GM19397 (cell line): ENCODE measurements around the gene CLEC1B.
"Not testable (repeated sequence)": the region's sequence is repeated elsewhere in the genome, so short reads cannot be mapped to it uniquely, and the experiment has no call there.

Source experiments
- ATAC-seq: cut with Tn5 transposase; IDR thresholded peaks from one replicate; pipeline ENCODE4 v1.9.1; 2021; ENCODE audit warnings: mild to moderate bottlenecking, moderate library complexity; ENCODE audit not compliant: unreplicated experiment

Gene CLEC1B

DNA sequence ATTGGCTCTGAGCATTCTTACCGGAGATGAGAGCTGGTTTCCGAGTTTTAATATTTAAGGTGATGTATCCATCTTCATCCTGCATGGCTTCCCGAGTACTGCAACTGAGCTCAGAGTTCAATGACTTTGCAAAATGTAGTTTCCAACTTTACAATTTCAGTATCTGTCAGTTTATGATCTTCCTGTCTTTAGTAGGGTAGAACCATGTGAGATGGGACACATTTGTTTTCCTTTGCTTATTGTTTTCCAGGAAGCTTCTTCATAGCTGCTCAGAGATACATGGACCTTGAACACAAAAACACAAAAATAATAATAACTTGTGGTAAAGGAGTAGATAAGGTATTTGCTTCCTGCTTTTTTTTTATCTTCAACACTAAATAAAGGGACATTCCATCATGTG, at the start of gene CLEC1B:
Gene CLEC1B, minus strand, starts transcription at position 106 of the 400 bp plus-strand sequence. Its CDS starts 21 bp downstream, at position 85.
- ATAC-seq: no peak

DNA sequence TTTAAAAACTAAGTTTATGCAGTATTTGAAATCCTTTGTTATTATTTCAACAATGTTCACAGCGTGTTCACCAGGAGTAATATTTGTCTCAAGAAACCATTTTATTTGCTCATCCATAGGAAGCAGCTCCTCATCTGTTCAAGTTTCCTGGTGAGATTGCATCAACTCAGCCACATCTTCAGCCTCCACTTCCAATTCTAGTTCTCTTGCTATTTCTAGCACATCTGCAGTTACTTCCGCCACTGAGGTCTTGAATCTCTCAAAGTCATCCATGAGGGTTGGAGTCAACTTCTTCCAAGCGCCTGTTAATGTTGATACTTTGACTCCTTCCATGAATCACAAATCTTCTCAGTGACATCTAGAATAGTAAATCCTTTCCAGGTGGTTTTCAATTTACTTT, 49.6 kb upstream of the CLEC1B start:
- no peak for ATAC-seq

DNA sequence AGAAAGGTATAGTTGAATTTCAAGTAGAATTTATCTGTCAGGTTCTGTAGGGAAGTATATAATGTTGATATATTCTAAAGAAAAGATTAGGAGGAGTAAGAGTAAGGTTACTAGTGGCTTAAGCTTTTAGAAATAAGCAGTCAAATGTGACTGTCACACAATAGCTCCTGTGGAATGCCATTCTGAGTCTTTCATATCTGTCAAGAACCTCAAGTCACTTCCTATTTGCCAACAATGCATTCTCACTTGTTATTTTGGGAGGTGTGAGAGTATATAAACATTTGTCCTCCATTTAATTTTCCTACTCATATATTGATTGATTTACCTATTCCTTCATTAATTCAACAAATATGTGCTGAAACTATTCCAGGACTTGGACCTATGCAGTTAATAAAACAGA, 43.2 kb upstream of the CLEC1B start:
- no peak for ATAC-seq

GRCh38 chr12:10033783-10034545, 35.0 kb upstream of the CLEC1B start:
- no peak for ATAC-seq

DNA sequence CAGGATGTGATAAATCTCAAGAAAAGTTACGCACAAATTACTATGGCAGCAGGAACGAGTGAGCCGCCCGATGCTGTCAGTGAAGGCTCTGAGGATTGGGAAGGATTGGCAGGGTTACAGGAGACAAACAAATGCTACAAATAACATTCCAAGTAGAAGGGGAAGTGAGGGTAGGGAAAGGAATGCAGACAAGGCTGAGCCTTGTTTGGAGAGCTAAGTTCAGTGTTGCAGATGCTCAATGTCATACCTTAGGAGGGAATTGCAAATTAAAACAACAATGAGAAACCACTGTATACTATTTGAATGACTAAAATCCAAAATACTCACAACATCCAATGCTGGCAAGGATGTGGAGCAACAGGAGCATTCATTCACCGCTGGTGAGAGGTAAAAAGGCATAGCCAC, 32.9 kb upstream of the CLEC1B start:
- ATAC-seq: no peak

- no peak for ATAC-seq
Measured at GRCh38 chr12:10031321-10031720, 32.4 kb upstream of the CLEC1B start.

- no peak for ATAC-seq
Measured at GRCh38 chr12:10030446-10030845, 31.5 kb upstream of the CLEC1B start, which contains the start of gene CLEC9A. Gene CLEC9A, plus strand, starts transcription at chr12:10030682. Its CDS starts 22,006 bp downstream, at chr12:10052688.

DNA sequence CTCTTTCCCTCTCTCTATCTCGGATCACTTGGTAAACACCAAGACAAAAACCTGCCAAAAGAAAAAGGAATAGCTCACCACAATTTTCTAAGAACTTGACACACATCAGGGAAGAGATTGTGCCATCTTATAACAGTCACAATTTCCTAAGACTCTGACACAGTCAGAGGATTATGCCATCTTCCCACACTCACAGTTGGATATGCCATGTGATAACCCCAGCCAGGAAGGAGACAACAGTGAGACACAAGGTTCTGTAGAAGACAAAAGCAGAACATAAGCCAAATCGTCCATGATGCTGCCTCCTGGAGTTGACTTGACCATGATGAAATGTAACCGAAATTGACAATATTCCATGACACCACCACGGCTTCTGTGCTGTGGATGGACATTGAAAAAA, 28.8 kb upstream of the CLEC1B start:
- ATAC-seq: no peak

DNA sequence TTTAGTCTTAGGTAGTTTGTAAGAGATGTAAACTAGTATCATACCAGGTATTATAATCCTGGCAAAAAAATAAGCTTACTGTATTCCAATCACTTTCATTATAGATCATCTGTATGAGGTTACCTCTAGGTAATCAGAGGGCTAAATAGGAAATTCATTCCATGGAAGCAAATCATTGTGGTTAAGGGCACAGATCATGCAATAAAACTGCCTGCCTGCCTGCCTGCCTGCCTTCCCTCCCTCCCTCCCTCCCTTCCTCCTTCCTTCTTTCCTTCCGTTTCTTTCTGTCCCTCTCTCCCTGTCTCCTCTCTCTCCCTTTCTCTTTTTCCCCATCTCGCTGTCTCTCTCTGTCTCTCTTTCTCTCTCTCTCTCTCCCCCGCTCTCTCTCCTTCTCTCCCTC, 28.4 kb upstream of the CLEC1B start:
- no peak for ATAC-seq

DNA sequence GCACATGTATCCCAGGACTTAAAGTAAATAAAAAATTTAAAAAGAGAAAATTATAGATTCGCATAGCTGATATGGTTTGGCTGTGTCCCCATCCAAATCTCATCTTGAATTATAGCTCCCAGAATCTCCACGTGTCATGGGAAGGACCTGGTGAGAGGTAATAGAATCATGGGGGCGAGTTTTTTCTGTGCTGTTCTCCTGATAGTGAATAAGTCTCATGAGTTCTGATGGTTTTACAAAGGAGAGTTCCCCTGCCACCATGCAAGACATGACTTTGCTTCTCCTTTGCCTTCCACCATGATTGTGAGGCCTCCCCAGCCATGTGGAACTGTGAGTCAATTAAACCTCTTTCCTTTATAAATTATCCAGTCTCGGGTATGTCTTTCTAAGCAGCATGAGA, 27.7 kb upstream of the CLEC1B start:
- not testable (repeated sequence) for ATAC-seq

DNA sequence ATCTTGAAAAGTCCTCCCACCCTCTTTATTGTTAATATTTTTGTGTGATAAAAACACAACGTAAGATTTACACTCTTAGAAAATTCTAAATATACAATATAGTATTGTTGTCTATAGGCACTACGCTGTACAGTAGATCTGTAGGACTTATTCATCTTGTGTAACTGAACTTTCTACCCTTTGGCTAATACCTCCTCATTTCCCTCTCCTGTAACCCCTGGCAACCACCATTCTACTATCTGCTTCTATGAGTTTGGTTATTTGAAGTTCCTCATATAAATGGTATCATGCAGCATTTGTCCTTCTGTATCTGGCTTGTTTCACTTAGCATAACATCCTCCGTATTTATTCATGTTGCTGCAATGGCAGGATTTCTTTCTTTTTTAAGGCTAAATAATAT, 26.3 kb upstream of the CLEC1B start:
- no peak for ATAC-seq

DNA sequence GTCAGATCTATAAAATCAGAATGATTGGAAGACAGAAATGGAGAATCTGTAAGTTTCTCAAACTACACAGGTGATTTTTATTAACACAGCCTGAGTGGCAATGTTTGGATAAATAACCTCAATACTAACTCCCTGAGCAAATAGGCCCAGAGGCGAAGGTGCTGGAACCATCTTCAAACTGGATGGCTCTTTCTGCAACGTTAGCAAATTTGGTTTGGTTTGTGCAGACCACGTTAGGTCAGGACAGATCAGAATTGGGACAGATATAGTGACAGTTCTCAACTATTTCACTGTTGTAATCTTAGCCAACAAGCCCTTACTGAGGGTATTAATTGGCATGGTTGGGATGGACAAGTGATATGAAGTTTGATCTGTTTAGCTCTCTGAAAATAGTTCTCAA, 22.4 kb upstream of the CLEC1B start:
- ATAC-seq: no peak

- no peak for ATAC-seq
Measured at GRCh38 chr12:10018386-10018785, 19.5 kb upstream of the CLEC1B start.

GRCh38 chr12:10016881-10017280, 18.0 kb upstream of the CLEC1B start:
- ATAC-seq: no peak

DNA sequence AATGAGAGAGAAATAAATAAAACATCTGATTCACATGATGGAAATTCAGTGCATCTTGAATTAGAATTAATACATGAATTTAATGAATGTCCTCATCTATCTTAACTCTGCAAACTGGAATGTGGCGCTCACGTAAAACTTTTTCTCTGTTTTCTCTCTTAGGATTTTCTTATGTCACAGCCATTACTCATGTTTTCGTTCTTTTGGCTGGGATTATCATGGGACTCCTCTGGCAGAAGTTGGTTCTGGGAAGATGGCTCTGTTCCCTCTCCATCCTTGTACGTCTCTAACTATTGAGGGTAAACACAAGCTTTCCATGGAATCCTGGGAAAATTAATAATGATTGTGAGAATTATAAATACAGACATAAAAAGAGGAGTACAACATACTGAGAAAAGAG, 16.5 kb upstream of the CLEC1B start:
- no peak for ATAC-seq

- no peak for ATAC-seq
Measured at GRCh38 chr12:10012630-10013330, 13.9 kb upstream of the CLEC1B start.

GRCh38 chr12:10001171-10001776, 2.4 kb upstream of the CLEC1B start:
- ATAC-seq: no peak

GRCh38 chr12:9992296-9992695, 6.6 kb downstream of the CLEC1B start:
- ATAC-seq: no peak

DNA sequence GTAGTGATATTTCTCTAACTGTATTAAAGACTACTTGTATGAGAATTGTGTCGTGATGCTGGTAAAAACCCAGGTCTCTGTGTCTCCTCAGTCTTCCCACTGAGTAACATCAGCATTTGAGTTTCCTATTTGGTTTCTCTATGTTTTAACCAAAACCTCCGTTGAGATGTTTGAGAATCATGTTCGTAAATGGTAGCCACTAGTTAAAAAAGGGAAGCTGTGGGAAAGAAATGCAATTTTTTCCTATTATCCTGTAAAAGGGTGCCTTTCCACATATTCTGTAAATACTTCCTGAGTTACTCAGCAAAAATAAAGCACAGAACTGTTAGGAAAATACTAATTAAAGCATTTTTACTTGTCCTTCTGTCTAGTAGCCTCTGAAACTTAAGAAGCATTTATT, 7.0 kb downstream of the CLEC1B start:
- no peak for ATAC-seq

DNA sequence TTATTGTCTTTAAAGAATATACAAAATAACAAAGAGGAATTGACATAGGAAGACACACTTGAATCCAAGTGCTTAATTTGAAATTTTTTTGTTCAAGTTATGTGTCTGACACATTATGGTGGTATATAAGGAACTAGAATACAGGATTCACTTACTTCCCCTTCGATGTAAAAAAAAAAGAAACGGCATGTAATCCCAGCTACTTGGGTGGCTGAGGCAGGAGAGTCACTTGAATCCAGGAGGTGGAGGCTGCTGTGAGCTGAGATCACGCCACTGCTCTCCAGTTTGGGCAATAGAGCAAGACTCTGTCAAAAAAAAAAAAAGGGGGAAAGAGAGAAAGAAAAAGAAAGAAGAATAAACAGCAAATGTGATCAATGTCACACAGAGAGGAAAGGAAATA, 18.8 kb downstream of the CLEC1B start:
- ATAC-seq: no peak

- no peak for ATAC-seq
Measured at GRCh38 chr12:9977916-9978315, 21.0 kb downstream of the CLEC1B start.

- not testable (repeated sequence) for ATAC-seq
Measured at GRCh38 chr12:9976626-9977025, 22.3 kb downstream of the CLEC1B start.
